ENCODE measurements around the gene PPP1R14D. TPM values are rescaled to one million over a fixed set of nuclear protein-coding genes. Genes with fewer than 3 reads are reported as not detected.

The PPP1R14D gene
- total and polyA plus RNA-seq, 4 experiments from 2014 or later: not detected

GRCh38 chr15:40823572-40824343 lies 4.8 kb downstream of the PPP1R14D start:
- no peak overlapping the region for H3K4me3 Mint-ChIP-seq
- Histone ChIP-seq H3K36me3 (ENCODE audit: insufficient read depth, low read length) (no peaks in the 10 kb centered on the region), H3K4me1 (ENCODE audit: insufficient read depth, low read length) (no peaks in the 10 kb centered on the region), H3K9me3 (ENCODE audit: control insufficient read depth in 1 of 2, low read length in 2 of 2) (no peaks in the 10 kb centered on the region), H3K27ac (ENCODE audit: low read depth, low read length) (no peak overlapping the region), H3K27me3 (ENCODE audit: insufficient read depth, low read length) (no peaks in the 10 kb centered on the region), H3K4me3 (ENCODE audit: low read length in 2 of 2) (no peak overlapping the region)
- intact Hi-C loops (cut with micrococcal nuclease): no loop called here
- no peaks in the 10 kb centered on the region for H3K9me3 Mint-ChIP-seq
- H3K27me3 Mint-ChIP-seq: peaks cover 0 to 2% of the 10 kb centered on the region in 2 donors
- no peaks in the 10 kb centered on the region for H3K4me1 Mint-ChIP-seq
- ChIA-PET CTCF (ENCODE audit: partially characterized antibody) (interaction anchor here (0.8 kb wide), 1 partner anchor 34 kb away, joined by 3 read pairs; no protein-coding TSS in a partner anchor), POLR2A (ENCODE audit: partially characterized antibody) (no interaction called here)
- no peak for DNase-seq
- H3K36me3 Mint-ChIP-seq: no peaks in the 10 kb centered on the region
- H3K27ac Mint-ChIP-seq: no peak overlapping the region

- no peak overlapping the region for H3K4me3 Mint-ChIP-seq
- H3K4me1 ChIP-seq (ENCODE audit: insufficient read depth, low read length): no peaks in the 10 kb centered on the region
- DNase-seq: no peak
- H3K36me3 ChIP-seq (ENCODE audit: insufficient read depth, low read length): no peaks in the 10 kb centered on the region
- ChIA-PET POLR2A (ENCODE audit: partially characterized antibody) (no interaction called here), CTCF (ENCODE audit: partially characterized antibody) (interaction anchor here (0.6 kb wide), 1 partner anchor 97 kb away, joined by 3 read pairs; no protein-coding TSS in a partner anchor)
- no peaks in the 10 kb centered on the region for H3K9me3 ChIP-seq (ENCODE audit: control insufficient read depth in 1 of 2, low read length in 2 of 2)
- no peak overlapping the region for H3K27ac ChIP-seq (ENCODE audit: low read depth, low read length)
- no peaks in the 10 kb centered on the region for H3K36me3 Mint-ChIP-seq
- H3K27me3 ChIP-seq (ENCODE audit: insufficient read depth, low read length): no peaks in the 10 kb centered on the region
- no peaks in the 10 kb centered on the region for H3K9me3 Mint-ChIP-seq
- H3K27me3 Mint-ChIP-seq: peaks cover 0 to 2% of the 10 kb centered on the region in 2 donors
- no peak overlapping the region for H3K27ac Mint-ChIP-seq
- no peak overlapping the region for H3K4me3 ChIP-seq (ENCODE audit: low read length in 2 of 2)
- intact Hi-C loops (cut with micrococcal nuclease): no loop called here
- no peaks in the 10 kb centered on the region for H3K4me1 Mint-ChIP-seq
These were observed 7.3 kb downstream of the PPP1R14D start for GRCh38 chr15:40821195-40821594.

GRCh38 chr15:40819048-40819447 lies 9.5 kb downstream of the PPP1R14D start:
- Mint-ChIP-seq H3K4me3 (no peak overlapping the region), H3K4me1 (no peaks in the 10 kb centered on the region), H3K36me3 (peaks cover 12 to 13% of the 10 kb centered on the region in 2 donors), H3K27ac (no peak overlapping the region), H3K9me3 (no peaks in the 10 kb centered on the region), H3K27me3 (peaks cover 0 to under 1% of the 10 kb centered on the region in 2 donors)
- Histone ChIP-seq H3K36me3 (ENCODE audit: insufficient read depth, low read length) (no peaks in the 10 kb centered on the region), H3K4me1 (ENCODE audit: insufficient read depth, low read length) (no peaks in the 10 kb centered on the region), H3K9me3 (ENCODE audit: control insufficient read depth in 1 of 2, low read length in 2 of 2) (no peaks in the 10 kb centered on the region), H3K27ac (ENCODE audit: low read depth, low read length) (no peak overlapping the region), H3K4me3 (ENCODE audit: low read length in 2 of 2) (no peak overlapping the region), H3K27me3 (ENCODE audit: insufficient read depth, low read length) (no peaks in the 10 kb centered on the region)
- intact Hi-C loops (cut with micrococcal nuclease): no loop called here
- CTCF ChIA-PET (ENCODE audit: partially characterized antibody): interaction anchor here (1.4 kb wide), 1 partner anchor 41 kb away, joined by 4 read pairs; no protein-coding TSS in a partner anchor
- no peak for DNase-seq
- POLR2A ChIA-PET (ENCODE audit: partially characterized antibody): interaction anchor here (0.7 kb wide), 1 partner anchor 11 kb away, joined by 3 read pairs; the partner anchor contains the start of gene DNAJC17

- DNase-seq: no peak
- Mint-ChIP-seq H3K4me1 (no peaks in the 10 kb centered on the region), H3K27me3 (no peaks in the 10 kb centered on the region), H3K36me3 (peaks cover 23 to 24% of the 10 kb centered on the region in 2 donors), H3K9me3 (no peaks in the 10 kb centered on the region), H3K4me3 (no peak overlapping the region), H3K27ac (no peak overlapping the region)
- no peak overlapping the region for H3K4me3 ChIP-seq (ENCODE audit: low read length in 2 of 2)
- H3K27me3 ChIP-seq (ENCODE audit: insufficient read depth, low read length): no peaks in the 10 kb centered on the region
- H3K27ac ChIP-seq (ENCODE audit: low read depth, low read length): no peak overlapping the region
- ChIA-PET POLR2A (ENCODE audit: partially characterized antibody) (no interaction called here), CTCF (ENCODE audit: partially characterized antibody) (interaction anchor here (1.1 to 2.8 kb wide), 3 partner anchors 43 to 136 kb away, joined by 3 to 11 read pairs (median 5); partner anchors contain the start of gene VPS18)
- H3K4me1 ChIP-seq (ENCODE audit: insufficient read depth, low read length): no peaks in the 10 kb centered on the region
- intact Hi-C loops (cut with micrococcal nuclease): no loop called here
- peaks cover 6% of the 10 kb centered on the region for H3K36me3 ChIP-seq (ENCODE audit: insufficient read depth, low read length)
- H3K9me3 ChIP-seq (ENCODE audit: control insufficient read depth in 1 of 2, low read length in 2 of 2): no peaks in the 10 kb centered on the region
These were observed 13.3 kb downstream of the PPP1R14D start for GRCh38 chr15:40815042-40815698.

- no peak overlapping the region for H3K27ac ChIP-seq (ENCODE audit: low read depth, low read length)
- no peaks in the 10 kb centered on the region for H3K27me3 ChIP-seq (ENCODE audit: insufficient read depth, low read length)
- no peak overlapping the region for H3K4me3 ChIP-seq (ENCODE audit: low read length in 2 of 2)
- ChIA-PET POLR2A (ENCODE audit: partially characterized antibody) (no interaction called here), CTCF (ENCODE audit: partially characterized antibody) (no interaction called here)
- no peak overlapping the region for H3K4me3 Mint-ChIP-seq
- no peak overlapping the region for H3K27ac Mint-ChIP-seq
- intact Hi-C loops (cut with micrococcal nuclease): no loop called here
- no peak for DNase-seq
- no peaks in the 10 kb centered on the region for H3K9me3 Mint-ChIP-seq
- peaks cover 7% of the 10 kb centered on the region for H3K4me1 ChIP-seq (ENCODE audit: insufficient read depth, low read length)
- peaks cover 23 to 24% of the 10 kb centered on the region in 2 donors for H3K36me3 Mint-ChIP-seq
- H3K9me3 ChIP-seq (ENCODE audit: control insufficient read depth in 1 of 2, low read length in 2 of 2): no peaks in the 10 kb centered on the region
- H3K27me3 Mint-ChIP-seq: no peaks in the 10 kb centered on the region
- peaks cover 6% of the 10 kb centered on the region for H3K36me3 ChIP-seq (ENCODE audit: insufficient read depth, low read length)
- peaks cover 3 to 9% (median 7%) of the 10 kb centered on the region in 4 donors for H3K4me1 Mint-ChIP-seq
These were observed 15.6 kb downstream of the PPP1R14D start for GRCh38 chr15:40812721-40813425.

- no peak overlapping the region for H3K4me3 ChIP-seq (ENCODE audit: low read length in 2 of 2)
- peaks cover 6% of the 10 kb centered on the region for H3K36me3 ChIP-seq (ENCODE audit: insufficient read depth, low read length)
- Mint-ChIP-seq H3K9me3 (no peaks in the 10 kb centered on the region), H3K4me1 (peaks cover 11 to 25% (median 19%) of the 10 kb centered on the region in 4 donors), H3K36me3 (peaks cover 11 to 19% of the 10 kb centered on the region in 2 donors), H3K27ac (no peak overlapping the region), H3K4me3 (peak overlapping the region in 7 of 8 donors; percentile 96 to 100 (median 98)), H3K27me3 (no peaks in the 10 kb centered on the region)
- DNase-seq: no peak
- H3K27me3 ChIP-seq (ENCODE audit: insufficient read depth, low read length): no peaks in the 10 kb centered on the region
- POLR2A ChIA-PET (ENCODE audit: partially characterized antibody): interaction anchor here (3.4 kb wide), 1 partner anchor 114 kb away, joined by 30 read pairs; the partner anchor contains the start of gene RAD51
- peaks cover 20% of the 10 kb centered on the region for H3K4me1 ChIP-seq (ENCODE audit: insufficient read depth, low read length)
- CTCF ChIA-PET (ENCODE audit: partially characterized antibody): no interaction called here
- H3K9me3 ChIP-seq (ENCODE audit: control insufficient read depth in 1 of 2, low read length in 2 of 2): no peaks in the 10 kb centered on the region
- no peak overlapping the region for H3K27ac ChIP-seq (ENCODE audit: low read depth, low read length)
- intact Hi-C loops (cut with micrococcal nuclease): loop anchor here (5.0 kb wide), 2 partner anchors 487 to 523 kb away; partner anchors contain the start of genes INAFM2, NUSAP1 and OIP5
These were observed 19.6 kb downstream of the PPP1R14D start for GRCh38 chr15:40808861-40809450.
